ENCODE measurements around the gene ZNF766. TPM values are rescaled to one million over a fixed set of nuclear protein-coding genes. Genes with fewer than 3 reads are reported as not detected.

Gene ZNF766
- polyA plus RNA-seq, 3 donors, result 4.0 to 15.0 (median 8.8) TPM

DNA sequence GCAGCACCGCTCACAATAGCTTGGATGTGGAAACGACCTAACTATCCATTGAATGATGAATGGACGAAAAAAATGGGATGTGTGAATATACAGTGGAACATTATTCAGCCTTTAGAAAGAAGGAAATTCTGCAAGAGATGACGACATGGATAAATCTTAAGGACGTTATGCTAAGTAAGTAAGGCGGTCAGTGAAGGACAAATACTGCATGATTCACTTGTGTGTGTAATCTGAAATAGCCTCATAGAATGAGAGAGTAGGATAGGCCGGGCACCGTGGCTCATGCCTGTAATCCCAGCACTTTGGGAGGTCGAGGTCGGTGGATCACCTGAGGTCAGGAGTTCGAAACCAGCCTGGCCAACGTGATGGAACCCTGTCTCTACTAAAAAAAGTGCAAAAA is 25.4 kb upstream of the ZNF766 start:
- Histone ChIP-seq H3K4me2 (replicated peaks; ENCODE audit: extremely low read depth, low read length, poor library complexity, severe bottlenecking) (no peak overlapping the region), H3K4me3 (replicated peaks in 1 of 3; ENCODE audit: low read depth in 2 of 3, low read length in 3 of 3) (no peak overlapping the region), H3K79me2 (ENCODE audit: insufficient read depth, low read length) (no peaks in the 10 kb centered on the region), H4K20me1 (ENCODE audit: insufficient read depth, low read length) (no peaks in the 10 kb centered on the region), H3K4me1 (ENCODE audit: control insufficient read depth in 1 of 2, insufficient read depth in 2 of 2, low read length in 2 of 2) (no peaks in the 10 kb centered on the region), H2AFZ (ENCODE audit: insufficient read depth, low read depth, low read length, poor library complexity, severe bottlenecking) (no peak overlapping the region), H3K9me3 (replicated peaks in 1 of 2; ENCODE audit: control insufficient read depth in 1 of 2, insufficient read depth in 1 of 2, low read length in 2 of 2) (no peaks in the 10 kb centered on the region), H3K36me3 (replicated peaks in 1 of 2; ENCODE audit: control insufficient read depth in 1 of 2, insufficient read depth in 2 of 2, low read length in 2 of 2) (no peaks in the 10 kb centered on the region), H3K27me3 (ENCODE audit: control insufficient read depth in 2 of 2, insufficient read depth in 2 of 2, low read length in 2 of 2) (no peaks in the 10 kb centered on the region), H3K9ac (ENCODE audit: insufficient read depth, low read length, poor library complexity, severe bottlenecking) (no peak overlapping the region), H3K27ac (ENCODE audit: low read depth in 1 of 2, low read length in 2 of 2) (no peak overlapping the region)
- H3K4me1 Mint-ChIP-seq, result no peaks in the 10 kb centered on the region
- peaks cover 0 to 3% (median 2%) of the 10 kb centered on the region in 3 donors for H3K27me3 Mint-ChIP-seq (ENCODE audit: low read depth in 3 of 3)
- no peak for DNase-seq
- H3K9me3 Mint-ChIP-seq, result peaks cover 0 to 3% (median 0%) of the 10 kb centered on the region in 7 donors
- H3K27ac Mint-ChIP-seq, result no peak overlapping the region
- TF ChIP-seq, protein P1, sequence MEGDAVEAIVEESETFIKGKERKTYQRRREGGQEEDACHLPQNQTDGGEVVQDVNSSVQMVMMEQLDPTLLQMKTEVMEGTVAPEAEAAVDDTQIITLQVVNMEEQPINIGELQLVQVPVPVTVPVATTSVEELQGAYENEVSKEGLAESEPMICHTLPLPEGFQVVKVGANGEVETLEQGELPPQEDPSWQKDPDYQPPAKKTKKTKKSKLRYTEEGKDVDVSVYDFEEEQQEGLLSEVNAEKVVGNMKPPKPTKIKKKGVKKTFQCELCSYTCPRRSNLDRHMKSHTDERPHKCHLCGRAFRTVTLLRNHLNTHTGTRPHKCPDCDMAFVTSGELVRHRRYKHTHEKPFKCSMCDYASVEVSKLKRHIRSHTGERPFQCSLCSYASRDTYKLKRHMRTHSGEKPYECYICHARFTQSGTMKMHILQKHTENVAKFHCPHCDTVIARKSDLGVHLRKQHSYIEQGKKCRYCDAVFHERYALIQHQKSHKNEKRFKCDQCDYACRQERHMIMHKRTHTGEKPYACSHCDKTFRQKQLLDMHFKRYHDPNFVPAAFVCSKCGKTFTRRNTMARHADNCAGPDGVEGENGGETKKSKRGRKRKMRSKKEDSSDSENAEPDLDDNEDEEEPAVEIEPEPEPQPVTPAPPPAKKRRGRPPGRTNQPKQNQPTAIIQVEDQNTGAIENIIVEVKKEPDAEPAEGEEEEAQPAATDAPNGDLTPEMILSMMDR (IDR thresholded peaks at IDR 0.05), result no peak
- no peak overlapping the region for H3K4me3 Mint-ChIP-seq
- H3K36me3 Mint-ChIP-seq, result no peaks in the 10 kb centered on the region
- 93% methylated on average over 11 of the region's 12 CpGs for WGBS (ENCODE audit: insufficient coverage)
- intact Hi-C loops (cut with micrococcal nuclease), result no loop called here

DNA sequence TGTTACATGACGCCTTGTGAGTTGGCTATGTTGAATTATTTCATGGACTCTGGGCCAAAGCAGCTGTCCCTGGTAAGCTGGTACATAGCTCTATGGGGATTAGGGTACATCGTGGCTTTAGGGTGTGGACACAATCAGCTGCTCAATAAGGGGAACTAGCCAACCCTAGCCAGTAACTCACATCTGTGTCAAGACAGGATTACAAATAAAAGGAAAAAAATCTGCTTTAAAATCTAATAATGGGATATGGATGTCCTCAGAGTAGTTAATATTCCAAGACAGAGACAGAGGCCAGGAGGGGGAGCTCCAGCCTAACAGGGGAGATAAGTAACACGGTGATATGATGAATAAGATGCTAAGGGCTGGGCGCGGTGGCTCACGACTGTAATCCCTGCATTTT is 21.1 kb upstream of the ZNF766 start:
- H3K4me1 ChIP-seq (ENCODE audit: control insufficient read depth in 1 of 2, insufficient read depth in 2 of 2, low read length in 2 of 2), result no peaks in the 10 kb centered on the region
- TF ChIP-seq, protein P1 (IDR thresholded peaks at IDR 0.05), result peak; percentile 59
- H3K79me2 ChIP-seq (ENCODE audit: insufficient read depth, low read length), result no peaks in the 10 kb centered on the region
- H3K36me3 ChIP-seq (replicated peaks in 1 of 2; ENCODE audit: control insufficient read depth in 1 of 2, insufficient read depth in 2 of 2, low read length in 2 of 2), result no peaks in the 10 kb centered on the region
- H3K27me3 ChIP-seq (ENCODE audit: control insufficient read depth in 2 of 2, insufficient read depth in 2 of 2, low read length in 2 of 2), result no peaks in the 10 kb centered on the region
- H3K9ac ChIP-seq (ENCODE audit: insufficient read depth, low read length, poor library complexity, severe bottlenecking), result no peak overlapping the region
- Mint-ChIP-seq H3K36me3 (no peaks in the 10 kb centered on the region), H3K27ac (no peak overlapping the region), H3K4me3 (no peak overlapping the region), H3K27me3 (ENCODE audit: low read depth in 3 of 3) (peaks cover 0 to 3% (median 2%) of the 10 kb centered on the region in 3 donors), H3K4me1 (no peaks in the 10 kb centered on the region), H3K9me3 (peaks cover 3 to 20% (median 7%) of the 10 kb centered on the region in 7 donors)
- 67% methylated on average over 1 of the region's 6 CpGs for WGBS (ENCODE audit: insufficient coverage)
- intact Hi-C loops (cut with micrococcal nuclease), result loop anchor here in 1 of 2 donors (5.0 kb wide), 1 partner anchor 499 kb away; no protein-coding TSS in a partner anchor
- no peak overlapping the region for H3K27ac ChIP-seq (ENCODE audit: low read depth in 1 of 2, low read length in 2 of 2)
- H3K9me3 ChIP-seq (replicated peaks in 1 of 2; ENCODE audit: control insufficient read depth in 1 of 2, insufficient read depth in 1 of 2, low read length in 2 of 2), result peaks cover 3 to 5% of the 10 kb centered on the region in 2 donors
- H4K20me1 ChIP-seq (ENCODE audit: insufficient read depth, low read length), result no peaks in the 10 kb centered on the region
- H2AFZ ChIP-seq (ENCODE audit: insufficient read depth, low read depth, low read length, poor library complexity, severe bottlenecking), result no peak overlapping the region
- no peak overlapping the region for H3K4me3 ChIP-seq (replicated peaks in 1 of 3; ENCODE audit: low read depth in 2 of 3, low read length in 3 of 3)
- peak; percentile 33 to 53 (median 43) for DNase-seq
- no peak overlapping the region for H3K4me2 ChIP-seq (replicated peaks; ENCODE audit: extremely low read depth, low read length, poor library complexity, severe bottlenecking)
